GM23338 (cell line): Measurements from ENCODE around the gene LRRC27.

Experiments used
- EZH2 ChIP-seq: fragments of 200-600 bp; sonication (generic); IDR thresholded peaks from one replicate; pipeline ENCODE4 v1.8.0; 2017; ENCODE audit warnings: antibody characterized with exemption, mild to moderate bottlenecking, low read depth; ENCODE audit not compliant: unreplicated experiment
- TF ChIP-seq, protein P1 (sequence below), 2 experiments: fragments of 200-600 bp in 1 of 2; sonication (generic) in 1 of 2; conservative IDR thresholded peaks; 2 replicates each; pipeline versions ENCODE4 v1.5.1 to v1.6.1; 2016 to 2017; ENCODE audit warnings: antibody characterized with exemption in 2 of 2, low read depth in 2 of 2, mild to moderate bottlenecking in 2 of 2, moderate library complexity in 1 of 2

DNA sequence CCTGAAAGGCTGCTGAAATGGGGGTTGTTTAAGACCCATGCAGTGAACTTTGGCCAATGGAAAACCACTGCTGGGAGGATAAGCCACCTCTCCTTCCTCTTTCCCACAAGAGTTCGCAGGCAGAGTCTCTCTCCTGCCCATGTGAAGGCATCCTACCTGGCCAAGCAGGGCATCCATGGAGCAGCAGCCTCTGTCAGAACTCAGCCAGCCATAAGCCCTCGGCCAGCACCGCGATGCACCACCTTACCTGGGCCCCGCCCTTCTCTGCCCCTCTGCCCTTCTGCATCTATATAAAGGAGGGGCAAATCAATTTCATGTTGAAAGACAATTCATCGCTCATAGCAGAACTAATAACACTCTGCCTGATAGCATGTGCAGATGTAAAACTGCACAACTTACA is 18.1 kb upstream of the LRRC27 start:
- TF ChIP-seq, protein P1, sequence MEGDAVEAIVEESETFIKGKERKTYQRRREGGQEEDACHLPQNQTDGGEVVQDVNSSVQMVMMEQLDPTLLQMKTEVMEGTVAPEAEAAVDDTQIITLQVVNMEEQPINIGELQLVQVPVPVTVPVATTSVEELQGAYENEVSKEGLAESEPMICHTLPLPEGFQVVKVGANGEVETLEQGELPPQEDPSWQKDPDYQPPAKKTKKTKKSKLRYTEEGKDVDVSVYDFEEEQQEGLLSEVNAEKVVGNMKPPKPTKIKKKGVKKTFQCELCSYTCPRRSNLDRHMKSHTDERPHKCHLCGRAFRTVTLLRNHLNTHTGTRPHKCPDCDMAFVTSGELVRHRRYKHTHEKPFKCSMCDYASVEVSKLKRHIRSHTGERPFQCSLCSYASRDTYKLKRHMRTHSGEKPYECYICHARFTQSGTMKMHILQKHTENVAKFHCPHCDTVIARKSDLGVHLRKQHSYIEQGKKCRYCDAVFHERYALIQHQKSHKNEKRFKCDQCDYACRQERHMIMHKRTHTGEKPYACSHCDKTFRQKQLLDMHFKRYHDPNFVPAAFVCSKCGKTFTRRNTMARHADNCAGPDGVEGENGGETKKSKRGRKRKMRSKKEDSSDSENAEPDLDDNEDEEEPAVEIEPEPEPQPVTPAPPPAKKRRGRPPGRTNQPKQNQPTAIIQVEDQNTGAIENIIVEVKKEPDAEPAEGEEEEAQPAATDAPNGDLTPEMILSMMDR (conservative IDR thresholded peaks at IDR 0.05; ENCODE audit: low read depth in 2 of 2): no peak
- no peak for TF ChIP-seq EZH2
